Measurements from ENCODE around the gene DBNDD2.

The DBNDD2 gene

GRCh38 chr20:45445805-45446562, 37.9 kb downstream of the DBNDD2 start:
- peak; percentile 14; the same call in 1 of the 2 replicates for TF ChIP-seq RAD21 (IDR thresholded peaks at IDR 0.05; ENCODE audit: low read depth)
- TF ChIP-seq EGR1 (IDR thresholded peaks at IDR 0.05) = no peak
- no peak for TF ChIP-seq EP300 (IDR thresholded peaks at IDR 0.05; ENCODE audit: borderline replicate concordance)

- TF ChIP-seq FOXM1 (IDR thresholded peaks at IDR 0.05; ENCODE audit: borderline replicate concordance, low read depth) = no peak
Observed at GRCh38 chr20:45448270-45448669, 40.2 kb downstream of the DBNDD2 start.

- TF ChIP-seq MAX (IDR thresholded peaks at IDR 0.05) (no peak), CEBPB (IDR thresholded peaks at IDR 0.05) (no peak), TCF12 (IDR thresholded peaks at IDR 0.05; ENCODE audit: low read depth) (no peak), EGR1 (IDR thresholded peaks at IDR 0.05) (no peak), USF1 (IDR thresholded peaks at IDR 0.05) (no peak), NFIC (IDR thresholded peaks at IDR 0.05) (no peak), REST (IDR thresholded peaks at IDR 0.05; ENCODE audit: low read depth) (no peak), CREB1 (IDR thresholded peaks at IDR 0.05; ENCODE audit: low read depth) (no peak), TAF1 (IDR thresholded peaks at IDR 0.05; ENCODE audit: low read depth) (no peak), ZBTB7A (IDR thresholded peaks at IDR 0.05; ENCODE audit: low read depth) (no peak), FOXM1 (IDR thresholded peaks at IDR 0.05; ENCODE audit: borderline replicate concordance, low read depth) (no peak), EP300 (IDR thresholded peaks at IDR 0.05; ENCODE audit: borderline replicate concordance) (no peak), TEAD4 (IDR thresholded peaks at IDR 0.05) (no peak)
Observed at GRCh38 chr20:45449528-45449927, 41.4 kb downstream of the DBNDD2 start.

GRCh38 chr20:45450097-45450818, 42.2 kb downstream of the DBNDD2 start:
- TF ChIP-seq CEBPB (IDR thresholded peaks at IDR 0.05) = peak; percentile 23; the same call in 1 of the 2 replicates
- no peak for TF ChIP-seq REST (IDR thresholded peaks at IDR 0.05; ENCODE audit: low read depth)
- no peak for TF ChIP-seq ZBTB7A (IDR thresholded peaks at IDR 0.05; ENCODE audit: low read depth)
- TF ChIP-seq TCF12 (IDR thresholded peaks at IDR 0.05; ENCODE audit: low read depth) = no peak
- peak; percentile 60 for TF ChIP-seq RAD21 (IDR thresholded peaks at IDR 0.05; ENCODE audit: low read depth)
- TF ChIP-seq YY1 (IDR thresholded peaks at IDR 0.05; ENCODE audit: low read depth) = no peak

GRCh38 chr20:45452238-45452637, 44.1 kb downstream of the DBNDD2 start:
- TF ChIP-seq YY1 (IDR thresholded peaks at IDR 0.05; ENCODE audit: low read depth) = no peak

- no peak for TF ChIP-seq EP300 (IDR thresholded peaks at IDR 0.05; ENCODE audit: borderline replicate concordance)
- no peak for TF ChIP-seq FOXM1 (IDR thresholded peaks at IDR 0.05; ENCODE audit: borderline replicate concordance, low read depth)
- TF ChIP-seq CEBPB (IDR thresholded peaks at IDR 0.05) = no peak
Observed at GRCh38 chr20:45452772-45453691, 44.9 kb downstream of the DBNDD2 start.

GRCh38 chr20:45456632-45457031, 48.5 kb downstream of the DBNDD2 start:
- TF ChIP-seq TCF12 (IDR thresholded peaks at IDR 0.05; ENCODE audit: low read depth) = no peak
- TF ChIP-seq REST (IDR thresholded peaks at IDR 0.05; ENCODE audit: low read depth) = no peak
- TF ChIP-seq EGR1 (IDR thresholded peaks at IDR 0.05) = no peak
- TF ChIP-seq NFIC (IDR thresholded peaks at IDR 0.05) = no peak
- no peak for TF ChIP-seq MAX (IDR thresholded peaks at IDR 0.05)
- TF ChIP-seq USF1 (IDR thresholded peaks at IDR 0.05) = peak; percentile 38; the same call in 1 of the 2 replicates
- no peak for TF ChIP-seq YY1 (IDR thresholded peaks at IDR 0.05; ENCODE audit: low read depth)
- TF ChIP-seq CREB1 (IDR thresholded peaks at IDR 0.05; ENCODE audit: low read depth) = no peak
- TF ChIP-seq EP300 (IDR thresholded peaks at IDR 0.05; ENCODE audit: borderline replicate concordance) = no peak
- TF ChIP-seq RAD21 (IDR thresholded peaks at IDR 0.05; ENCODE audit: low read depth) = peak; percentile 65
- TF ChIP-seq ZBTB7A (IDR thresholded peaks at IDR 0.05; ENCODE audit: low read depth) = no peak
- TF ChIP-seq TEAD4 (IDR thresholded peaks at IDR 0.05) = no peak
- TF ChIP-seq TAF1 (IDR thresholded peaks at IDR 0.05; ENCODE audit: low read depth) = no peak
- no peak for TF ChIP-seq FOXM1 (IDR thresholded peaks at IDR 0.05; ENCODE audit: borderline replicate concordance, low read depth)
- no peak for TF ChIP-seq CEBPB (IDR thresholded peaks at IDR 0.05)
